ENCODE measurements around the gene PRSS27. TPM values are rescaled to one million over a fixed set of nuclear protein-coding genes. Genes with fewer than 3 reads are reported as not detected.
"Not testable (repeated sequence)": the region's sequence is repeated elsewhere in the genome, so short reads cannot be mapped to it uniquely, and the experiment has no call there.

The PRSS27 gene
- total RNA-seq, 1 experiment from 2014 or later, result 14.8 TPM

DNA sequence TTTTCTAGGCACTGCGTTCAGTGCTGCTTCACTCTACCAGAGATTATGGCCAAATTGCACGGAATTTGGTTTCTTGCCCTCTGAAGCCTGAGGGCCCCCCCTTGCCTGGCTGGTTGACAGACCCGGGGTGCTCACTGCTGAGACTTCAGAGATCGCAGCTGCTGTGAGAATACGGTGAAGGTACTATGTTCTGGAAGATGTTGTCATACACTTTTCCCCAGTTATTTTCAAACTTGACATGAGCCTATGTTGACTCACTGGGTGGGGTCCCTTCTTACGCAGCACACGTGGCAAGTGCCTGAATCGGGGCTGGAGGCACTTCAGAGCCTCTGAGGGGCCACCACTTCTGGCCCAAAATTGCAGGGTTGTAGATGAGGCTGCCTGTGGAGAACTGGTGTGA is 39.7 kb downstream of the PRSS27 start:
- Histone ChIP-seq H3K79me2 (ENCODE audit: low read depth) (peaks cover 49% of the 10 kb centered on the region), H3K4me2 (peak overlapping the region; percentile 85), H3F3A (ENCODE audit: insufficient read depth, low read depth) (peaks cover 33% of the 10 kb centered on the region), H3K27ac (peak overlapping the region; percentile 72; the same call in 1 of the 2 replicates), H3K4me1 (replicated peaks; ENCODE audit: insufficient read depth) (peaks cover 33% of the 10 kb centered on the region)
- H3K4me3 ChIP-seq; H3K36me3 ChIP-seq (ENCODE audit: low read depth); BruUV-seq (replicated peaks); DNase-seq; H2AFZ ChIP-seq; H3K9me3 ChIP-seq (ENCODE audit: insufficient read depth, low read depth); H3K27me3 ChIP-seq (ENCODE audit: insufficient read depth, low read depth); H4K20me1 ChIP-seq (ENCODE audit: insufficient read depth); POLR2A ChIA-PET (ENCODE audit: unreplicated experiment); H3K9me2 ChIP-seq (ENCODE audit: insufficient read depth); CTCF ChIA-PET: not testable (repeated sequence)
- intact Hi-C loops (cut with micrococcal nuclease; ENCODE audit: unreplicated experiment), result loop anchor here (5.0 kb wide), 1 partner anchor 72 kb away; the partner anchor contains the start of gene SRRM2

DNA sequence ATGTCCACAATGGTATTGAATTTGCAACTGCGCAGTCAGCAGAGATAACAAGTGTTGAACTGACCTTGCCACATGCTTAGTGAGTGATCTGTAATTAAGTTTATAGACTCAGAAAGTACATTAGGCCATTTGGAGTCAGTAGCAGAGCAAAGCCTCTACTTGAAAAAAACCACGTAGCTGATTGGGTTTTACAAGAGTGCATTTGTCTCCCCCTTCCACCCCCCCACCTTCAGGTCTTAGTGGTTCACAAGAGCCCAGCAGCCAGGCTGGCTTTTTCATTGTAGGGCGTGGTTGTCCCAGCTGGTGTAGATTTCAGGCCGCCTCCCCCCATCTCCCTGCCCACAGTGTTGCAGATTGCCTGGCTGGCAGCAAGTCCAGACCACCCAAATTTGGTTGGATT is 40.1 kb downstream of the PRSS27 start:
- H3K27ac ChIP-seq; H3K9me2 ChIP-seq (ENCODE audit: insufficient read depth); POLR2A ChIA-PET (ENCODE audit: unreplicated experiment); H3K9me3 ChIP-seq (ENCODE audit: insufficient read depth, low read depth); H4K20me1 ChIP-seq (ENCODE audit: insufficient read depth); DNase-seq; H3K4me3 ChIP-seq; H3K27me3 ChIP-seq (ENCODE audit: insufficient read depth, low read depth); H3K36me3 ChIP-seq (ENCODE audit: low read depth); BruUV-seq (replicated peaks); CTCF ChIA-PET; H2AFZ ChIP-seq: not testable (repeated sequence)
- peaks cover 38% of the 10 kb centered on the region for H3F3A ChIP-seq (ENCODE audit: insufficient read depth, low read depth)
- H3K4me2 ChIP-seq, result peak overlapping the region; percentile 85; the same call in 1 of the 2 replicates
- intact Hi-C loops (cut with micrococcal nuclease; ENCODE audit: unreplicated experiment), result loop anchor here (5.0 kb wide), 1 partner anchor 72 kb away; the partner anchor contains the start of gene SRRM2
- H3K79me2 ChIP-seq (ENCODE audit: low read depth), result peaks cover 45% of the 10 kb centered on the region
- H3K4me1 ChIP-seq (replicated peaks; ENCODE audit: insufficient read depth), result peaks cover 33% of the 10 kb centered on the region

DNA sequence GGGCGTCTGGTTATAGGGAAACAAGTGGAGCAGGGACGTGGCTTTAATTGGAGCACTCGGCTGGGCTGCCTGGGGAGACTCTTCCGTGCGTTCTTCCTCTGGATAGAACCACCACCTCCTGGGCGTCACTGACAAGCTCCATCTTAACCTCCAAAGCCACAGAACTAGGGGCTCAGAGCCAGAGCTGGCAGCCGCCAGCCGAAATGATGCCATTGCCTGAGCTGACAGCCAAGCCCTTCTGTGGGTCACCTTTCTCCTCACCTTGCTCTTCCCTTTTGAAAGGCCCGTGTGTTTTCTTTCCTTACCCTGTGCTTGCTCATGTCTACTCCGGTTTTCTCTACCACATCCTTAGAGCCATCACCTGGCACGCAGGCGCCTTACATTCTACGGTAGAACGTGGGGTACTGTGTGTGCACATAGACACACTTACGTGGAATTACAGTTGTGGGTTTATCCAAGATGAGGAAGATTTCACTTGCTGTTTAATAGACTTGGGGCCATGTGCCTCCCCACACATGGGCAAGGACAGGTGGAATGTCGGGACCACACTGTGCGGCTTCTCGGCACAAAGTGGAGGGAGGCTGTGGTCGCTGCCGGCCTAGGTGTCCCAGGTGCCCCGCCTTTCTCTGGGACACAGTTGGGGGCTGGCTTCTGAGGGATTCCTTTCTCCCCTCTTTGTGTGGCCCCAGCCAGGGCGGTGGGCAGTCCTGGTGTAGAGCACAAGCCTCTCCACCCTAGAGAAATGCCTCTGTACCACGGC is 41.6 kb downstream of the PRSS27 start:
- H4K20me1 ChIP-seq (ENCODE audit: insufficient read depth); CTCF ChIA-PET; H2AFZ ChIP-seq; POLR2A ChIA-PET (ENCODE audit: unreplicated experiment); H3K4me3 ChIP-seq; H3K27me3 ChIP-seq (ENCODE audit: insufficient read depth, low read depth); DNase-seq; BruUV-seq (replicated peaks); H3K27ac ChIP-seq; H3K9me2 ChIP-seq (ENCODE audit: insufficient read depth); intact Hi-C loops (cut with micrococcal nuclease; ENCODE audit: unreplicated experiment); H3K9me3 ChIP-seq (ENCODE audit: insufficient read depth, low read depth); H3K4me2 ChIP-seq; H3K36me3 ChIP-seq (ENCODE audit: low read depth): not testable (repeated sequence)
- Histone ChIP-seq H3K79me2 (ENCODE audit: low read depth) (peaks cover 31% of the 10 kb centered on the region), H3K4me1 (replicated peaks; ENCODE audit: insufficient read depth) (peaks cover 31% of the 10 kb centered on the region), H3F3A (ENCODE audit: insufficient read depth, low read depth) (peaks cover 46% of the 10 kb centered on the region)

DNA sequence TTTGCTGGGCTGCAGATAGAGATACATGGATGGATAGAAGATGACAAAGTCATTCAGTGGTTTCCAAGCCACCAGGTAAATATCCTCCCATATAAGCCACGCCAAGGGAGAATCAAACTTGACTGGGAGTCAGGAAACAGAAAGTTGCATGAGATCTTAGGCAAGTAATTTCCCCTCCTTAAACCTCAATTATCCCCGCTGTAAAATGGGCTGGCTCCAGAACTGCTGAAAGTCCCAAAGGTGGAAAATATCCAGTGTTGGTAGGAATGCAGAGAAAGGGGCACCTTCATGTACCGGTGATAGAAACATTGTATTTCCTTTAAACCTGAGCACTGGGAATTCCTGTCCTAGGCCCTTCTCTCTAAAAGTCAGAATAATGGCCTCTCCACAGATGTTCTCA is 43.1 kb downstream of the PRSS27 start:
- POLR2A ChIA-PET (ENCODE audit: unreplicated experiment); H3K27ac ChIP-seq; BruUV-seq (replicated peaks); H3K36me3 ChIP-seq (ENCODE audit: low read depth); H2AFZ ChIP-seq; intact Hi-C loops (cut with micrococcal nuclease; ENCODE audit: unreplicated experiment); H3K9me2 ChIP-seq (ENCODE audit: insufficient read depth); H3K27me3 ChIP-seq (ENCODE audit: insufficient read depth, low read depth); CTCF ChIA-PET; H4K20me1 ChIP-seq (ENCODE audit: insufficient read depth); H3K4me3 ChIP-seq; DNase-seq; H3K4me2 ChIP-seq; H3K9me3 ChIP-seq (ENCODE audit: insufficient read depth, low read depth): not testable (repeated sequence)
- Histone ChIP-seq H3F3A (ENCODE audit: insufficient read depth, low read depth) (peaks cover 46% of the 10 kb centered on the region), H3K79me2 (ENCODE audit: low read depth) (peaks cover 26% of the 10 kb centered on the region), H3K4me1 (replicated peaks; ENCODE audit: insufficient read depth) (peaks cover 37% of the 10 kb centered on the region)

DNA sequence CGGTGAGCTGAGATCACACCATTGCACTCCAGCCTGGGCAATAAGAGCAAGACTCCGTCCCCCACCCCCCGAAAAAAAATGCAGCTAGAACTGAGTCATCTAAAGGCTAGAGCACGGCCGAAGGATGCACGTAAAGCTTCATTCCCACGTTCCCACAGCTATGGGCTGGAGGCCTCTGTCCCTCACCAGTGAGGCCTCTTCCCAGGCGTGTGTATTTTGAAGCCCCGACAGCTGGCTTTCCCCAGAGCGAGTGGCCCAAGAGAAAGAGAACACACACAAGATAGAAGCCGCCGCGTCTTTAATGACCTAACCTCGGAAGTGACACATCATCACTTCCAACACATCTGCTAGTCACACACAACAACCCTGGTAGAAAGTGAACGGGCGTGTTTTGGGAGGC is 44.3 kb downstream of the PRSS27 start:
- peaks cover 10% of the 10 kb centered on the region; the same call in 1 of the 2 replicates for H3K36me3 ChIP-seq (ENCODE audit: low read depth)
- no peaks in the 10 kb centered on the region for H3K9me3 ChIP-seq (ENCODE audit: insufficient read depth, low read depth)
- H3K4me1 ChIP-seq (replicated peaks; ENCODE audit: insufficient read depth), result peaks cover 32% of the 10 kb centered on the region
- TF ChIP-seq EZH2 (IDR thresholded peaks at IDR 0.05; ENCODE audit: low read depth), result no peak
- TF ChIP-seq, protein P1, sequence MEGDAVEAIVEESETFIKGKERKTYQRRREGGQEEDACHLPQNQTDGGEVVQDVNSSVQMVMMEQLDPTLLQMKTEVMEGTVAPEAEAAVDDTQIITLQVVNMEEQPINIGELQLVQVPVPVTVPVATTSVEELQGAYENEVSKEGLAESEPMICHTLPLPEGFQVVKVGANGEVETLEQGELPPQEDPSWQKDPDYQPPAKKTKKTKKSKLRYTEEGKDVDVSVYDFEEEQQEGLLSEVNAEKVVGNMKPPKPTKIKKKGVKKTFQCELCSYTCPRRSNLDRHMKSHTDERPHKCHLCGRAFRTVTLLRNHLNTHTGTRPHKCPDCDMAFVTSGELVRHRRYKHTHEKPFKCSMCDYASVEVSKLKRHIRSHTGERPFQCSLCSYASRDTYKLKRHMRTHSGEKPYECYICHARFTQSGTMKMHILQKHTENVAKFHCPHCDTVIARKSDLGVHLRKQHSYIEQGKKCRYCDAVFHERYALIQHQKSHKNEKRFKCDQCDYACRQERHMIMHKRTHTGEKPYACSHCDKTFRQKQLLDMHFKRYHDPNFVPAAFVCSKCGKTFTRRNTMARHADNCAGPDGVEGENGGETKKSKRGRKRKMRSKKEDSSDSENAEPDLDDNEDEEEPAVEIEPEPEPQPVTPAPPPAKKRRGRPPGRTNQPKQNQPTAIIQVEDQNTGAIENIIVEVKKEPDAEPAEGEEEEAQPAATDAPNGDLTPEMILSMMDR (conservative IDR thresholded peaks at IDR 0.05), result no peak
- no peaks in the 10 kb centered on the region; the same call in 1 of the 2 replicates for H4K20me1 ChIP-seq (ENCODE audit: insufficient read depth)
- ChIA-PET POLR2A (ENCODE audit: unreplicated experiment) (interaction anchor here (0.6 kb wide), 1 partner anchor 92 kb away, joined by 4 read pairs; no protein-coding TSS in a partner anchor), CTCF (no interaction called here)
- H3K4me3 ChIP-seq, result no peak overlapping the region
- H3F3A ChIP-seq (ENCODE audit: insufficient read depth, low read depth), result peaks cover 39% of the 10 kb centered on the region
- H3K79me2 ChIP-seq (ENCODE audit: low read depth), result peaks cover 25% of the 10 kb centered on the region
- H3K27ac ChIP-seq, result no peak overlapping the region
- intact Hi-C loops (cut with micrococcal nuclease; ENCODE audit: unreplicated experiment), result no loop called here
- H3K9me2 ChIP-seq (ENCODE audit: insufficient read depth), result no peaks in the 10 kb centered on the region
- no TSS peak for BruUV-seq (replicated peaks)
- H3K27me3 ChIP-seq (ENCODE audit: insufficient read depth, low read depth), result no peaks in the 10 kb centered on the region
- H3K4me2 ChIP-seq, result no peak overlapping the region
- DNase-seq, result no peak
- no peak overlapping the region for H2AFZ ChIP-seq

Measured in PC-9 (cell line).